Upper lobe of right lung (tissue), 1 donor: ENCODE data around the gene GPC2. TPM values are rescaled to one million over a fixed set of nuclear protein-coding genes. Genes with fewer than 3 reads are reported as not detected.

Experiments used
- ATAC-seq: fragments of 200-7000 bp; cut with Tn5 transposase; one replicate; pipeline ENCODE4 v1.9.1; 2020; ENCODE audit warnings: mild to moderate bottlenecking, moderate library complexity
- DNase-seq: peaks from one replicate; pipeline ENCODE4 v3.0.0-alpha.2; 2020
- H3K27ac ChIP-seq: fragments of 200-600 bp; one replicate; pipeline ENCODE4 v1.8.0; 2022
- H3K27me3 ChIP-seq: fragments of 200-600 bp; one replicate; pipeline ENCODE4 v1.8.0; 2022; ENCODE audit warnings: mild to moderate bottlenecking
- H3K36me3 ChIP-seq: fragments of 200-600 bp; one replicate; pipeline ENCODE4 v1.8.0; 2022
- H3K4me1 ChIP-seq: fragments of 200-600 bp; one replicate; pipeline ENCODE4 v1.8.0; 2022
- H3K4me3 ChIP-seq: fragments of 200-600 bp; one replicate; pipeline ENCODE4 v1.8.0; 2022; ENCODE audit warnings: mild to moderate bottlenecking
- H3K9me3 ChIP-seq: fragments of 200-600 bp; one replicate; pipeline ENCODE4 v1.8.0; 2022
- CTCF ChIP-seq: fragments of 200-600 bp; IDR thresholded peaks from one replicate; pipeline ENCODE4 v1.8.0; 2022; ENCODE audit warnings: antibody characterized with exemption
- intact Hi-C: fragments of 100-400 bp; cut with DNase I; formaldehyde crosslinking; loops from one replicate; pipeline ENCODE4 v1.11.0; 2022
- total RNA-seq: library from RNA; stranded (reverse); fragmentation: NEBNext Ultra II Directional; extraction: Animal tissue kit (Norgen Biotek cat#: 25700); gene quantifications from one replicate; pipeline ENCODE4 v1.2.1, GENCODE V29; 2021
- donor health status: DM: no; HTN: yes; CAD: no; lungs with severe emphysema.

The GPC2 gene
- total RNA-seq, 1 donor from 2014 or later = 0.49 TPM

- H3K27me3 ChIP-seq = peaks cover 15% of the 10 kb centered on the region
- DNase-seq = peak; percentile 67
Observed at GRCh38 chr7:100171087-100171681, 6.0 kb downstream of the GPC2 start.

GRCh38 chr7:100170101-100170897 is 6.9 kb downstream of the GPC2 start:
- ATAC-seq (no peak), DNase-seq (peak; percentile 48)
- Histone ChIP-seq H3K4me1 (peaks cover 7% of the 10 kb centered on the region), H3K27ac (no peak overlapping the region), H3K4me3 (no peak overlapping the region), H3K27me3 (peaks cover 15% of the 10 kb centered on the region), H3K36me3 (no peaks in the 10 kb centered on the region), H3K9me3 (no peaks in the 10 kb centered on the region)
- intact Hi-C loops = no loop called here
- no peak for TF ChIP-seq CTCF

More at GRCh38 chr7:100171087-100171681, 6.0 kb downstream of the GPC2 start:
- Histone ChIP-seq H3K9me3 (no peaks in the 10 kb centered on the region), H3K27ac (no peak overlapping the region), H3K4me1 (peaks cover 7% of the 10 kb centered on the region), H3K36me3 (no peaks in the 10 kb centered on the region), H3K4me3 (peak overlapping the region; percentile 36)
- ATAC-seq = peak; percentile 32
- TF ChIP-seq CTCF = no peak
- intact Hi-C loops = no loop called here

- ATAC-seq (no peak), DNase-seq (peak; percentile 23)
- Histone ChIP-seq H3K36me3 (no peaks in the 10 kb centered on the region), H3K27ac (no peak overlapping the region), H3K9me3 (no peaks in the 10 kb centered on the region), H3K4me1 (peaks cover 7% of the 10 kb centered on the region), H3K4me3 (no peak overlapping the region), H3K27me3 (peaks cover 15% of the 10 kb centered on the region)
- TF ChIP-seq CTCF = no peak
- intact Hi-C loops = no loop called here
Observed at GRCh38 chr7:100169147-100169850, 7.9 kb downstream of the GPC2 start.

GRCh38 chr7:100167912-100168323 is 9.3 kb downstream of the GPC2 start:
- intact Hi-C loops = no loop called here
- Histone ChIP-seq H3K27me3 (peaks cover 11% of the 10 kb centered on the region), H3K27ac (peak overlapping the region; percentile 42), H3K4me3 (peak overlapping the region; percentile 53), H3K4me1 (peaks cover 7% of the 10 kb centered on the region), H3K36me3 (no peaks in the 10 kb centered on the region), H3K9me3 (no peaks in the 10 kb centered on the region)
- peak; percentile 6 for ATAC-seq
- DNase-seq = peak; percentile 61
- TF ChIP-seq CTCF = no peak

GRCh38 chr7:100166970-100167911 is 9.9 kb downstream of the GPC2 start:
- H3K27me3 ChIP-seq = peaks cover 8% of the 10 kb centered on the region
- H3K9me3 ChIP-seq = no peaks in the 10 kb centered on the region
- H3K4me1 ChIP-seq = peaks cover 7% of the 10 kb centered on the region
- no peaks in the 10 kb centered on the region for H3K36me3 ChIP-seq
- ATAC-seq (no peak), DNase-seq (peak; percentile 61)
- intact Hi-C loops = no loop called here
- TF ChIP-seq CTCF = no peak
- H3K27ac ChIP-seq = no peak overlapping the region
- H3K4me3 ChIP-seq = peak overlapping the region; percentile 53
